Endometrial microvascular endothelial cells (primary cell): ENCODE results near the gene CXADR. TPM values are rescaled to one million over a fixed set of nuclear protein-coding genes. Genes with fewer than 3 reads are reported as not detected.

ENCODE experiments used
- in situ Hi-C: cut with HindIII; loops from 2 replicates; pipeline ENCODE4 v1.10.0; 2017; ENCODE audit warnings: low sequenced_read_pairs, low pct_unique_long_range_greater_than_20kb; ENCODE audit errors: inconsistent ontology term
- total RNA-seq: library from RNA; depleted of rRNA; stranded (reverse); fragments of >200 nt; gene quantifications from one replicate; pipeline ENCODE4 v1.2.3, GENCODE V29; 2015; ENCODE audit errors: inconsistent ontology term

CXADR gene
- total RNA-seq, 1 donor from 2014 or later: 5.8 TPM

GRCh38 chr21:17577701-17578100 is 64.9 kb downstream of the CXADR start:
- in situ Hi-C loops: no loop called here

GRCh38 chr21:17578162-17578561 is 65.3 kb downstream of the CXADR start:
- in situ Hi-C loops: no loop called here

GRCh38 chr21:17578876-17579275 is 66.0 kb downstream of the CXADR start:
- in situ Hi-C loops: no loop called here

- in situ Hi-C loops: no loop called here
Measured at GRCh38 chr21:17580319-17580718, 67.5 kb downstream of the CXADR start.

- in situ Hi-C loops: no loop called here
Measured at GRCh38 chr21:17583898-17584297, 71.1 kb downstream of the CXADR start.

GRCh38 chr21:17585875-17586450 is 73.1 kb downstream of the CXADR start:
- in situ Hi-C loops: no loop called here

- in situ Hi-C loops: no loop called here
Measured at GRCh38 chr21:17590430-17590829, 77.6 kb downstream of the CXADR start.

GRCh38 chr21:17597680-17598079 is 84.8 kb downstream of the CXADR start:
- in situ Hi-C loops: no loop called here

GRCh38 chr21:17598437-17598836 is 85.6 kb downstream of the CXADR start:
- in situ Hi-C loops: no loop called here

GRCh38 chr21:17602874-17603273 is 90.0 kb downstream of the CXADR start:
- in situ Hi-C loops: no loop called here

GRCh38 chr21:17607684-17608083 is 94.8 kb downstream of the CXADR start:
- in situ Hi-C loops: no loop called here

- in situ Hi-C loops: no loop called here
Measured at GRCh38 chr21:17609681-17610080, 96.8 kb downstream of the CXADR start.

GRCh38 chr21:17610911-17611310 is 98.1 kb downstream of the CXADR start:
- in situ Hi-C loops: no loop called here

- in situ Hi-C loops: no loop called here
Measured at GRCh38 chr21:17611414-17612022, 98.7 kb downstream of the CXADR start.

- in situ Hi-C loops: no loop called here
Measured at GRCh38 chr21:17612023-17612564, 99.3 kb downstream of the CXADR start.

GRCh38 chr21:17612565-17613241 is 99.9 kb downstream of the CXADR start, which contains the start of gene BTG3:
TSS of gene BTG3 (minus strand) at chr21:17612901. CDS start at chr21:17609144, 3,757 bp downstream.
- in situ Hi-C loops: no loop called here

GRCh38 chr21:17613242-17613676 is 100.4 kb downstream of the CXADR start:
- in situ Hi-C loops: no loop called here

- in situ Hi-C loops: no loop called here
Measured at GRCh38 chr21:17616831-17617230, 104.0 kb downstream of the CXADR start.

GRCh38 chr21:17622018-17622417 is 109.2 kb downstream of the CXADR start:
- in situ Hi-C loops: no loop called here

- in situ Hi-C loops: no loop called here
Measured at GRCh38 chr21:17631195-17631594, 118.4 kb downstream of the CXADR start.
